H9 (cell line): Measurements from ENCODE around the gene IP6K3. TPM values are rescaled to one million over a fixed set of nuclear protein-coding genes. Genes with fewer than 3 reads are reported as not detected.

Experiments used
- DNase-seq: peaks from one replicate; pipeline ENCODE4 v3.0.0-alpha.2; 2017
- H2AFZ ChIP-seq: one replicate; pipeline ENCODE4 v1.6.1; 2013; ENCODE audit warnings: mild to moderate bottlenecking, low read length, control low read depth, moderate library complexity
- H2AK5ac ChIP-seq: 2 replicates; pipeline ENCODE4 v1.6.1; 2013; ENCODE audit warnings: low read length, control low read depth, mixed read lengths; ENCODE audit not compliant: insufficient read length
- H2BK120ac ChIP-seq: one replicate; pipeline ENCODE4 v1.6.1; 2013; ENCODE audit warnings: low read depth, mild to moderate bottlenecking, low read length, control low read depth, inconsistent platforms; ENCODE audit not compliant: poor library complexity, severe bottlenecking
- H2BK12ac ChIP-seq: 2 replicates; pipeline ENCODE4 v1.6.1; 2013; ENCODE audit warnings: low read length, control low read depth, mixed read lengths, low read depth; ENCODE audit not compliant: insufficient read length
- H2BK15ac ChIP-seq: 2 replicates; pipeline ENCODE4 v1.6.1; 2013; ENCODE audit warnings: low read depth, low read length, control low read depth
- H2BK20ac ChIP-seq: one replicate; pipeline ENCODE4 v1.6.1; 2013; ENCODE audit warnings: low read depth, mild to moderate bottlenecking, low read length, control low read depth, inconsistent platforms; ENCODE audit not compliant: poor library complexity, severe bottlenecking
- H2BK5ac ChIP-seq: 2 replicates; pipeline ENCODE4 v1.6.1; 2013; ENCODE audit warnings: low read length, control low read depth, mixed read lengths; ENCODE audit not compliant: insufficient read length
- H3K14ac ChIP-seq: 2 replicates; pipeline ENCODE4 v1.6.1; 2013; ENCODE audit warnings: low read length, control low read depth; ENCODE audit not compliant: insufficient read depth
- H3K18ac ChIP-seq: 2 replicates; pipeline ENCODE4 v1.6.1; 2013; ENCODE audit warnings: low read depth, mild to moderate bottlenecking, mixed read lengths, low read length, control low read depth; ENCODE audit not compliant: insufficient read length
- H3K23ac ChIP-seq: 2 replicates; pipeline ENCODE4 v1.6.1; 2013; ENCODE audit warnings: low read length, control low read depth, mixed read lengths, low read depth; ENCODE audit not compliant: insufficient read length
- H3K23me2 ChIP-seq: 2 replicates; pipeline ENCODE4 v1.6.1; 2013; ENCODE audit warnings: low read depth, mild to moderate bottlenecking, mixed read lengths, low read length, control low read depth; ENCODE audit not compliant: insufficient read length, poor library complexity, severe bottlenecking
- H3K27ac ChIP-seq: 2 replicates; pipeline ENCODE4 v1.5.1; 2013; ENCODE audit warnings: low read length, control low read depth, mixed read lengths, low read depth; ENCODE audit not compliant: insufficient read length
- H3K27me3 ChIP-seq: 2 replicates; pipeline ENCODE4 v1.6.1; 2013; ENCODE audit warnings: low read length, control low read depth, inconsistent platforms; ENCODE audit not compliant: insufficient read depth
- H3K4ac ChIP-seq: 2 replicates; pipeline ENCODE4 v1.6.1; 2013; ENCODE audit warnings: low read depth, mild to moderate bottlenecking, control low read depth, inconsistent platforms, low read length, moderate library complexity
- H3K4me1 ChIP-seq: 2 replicates; pipeline ENCODE4 v1.6.1; 2013; ENCODE audit warnings: low read length, control low read depth, inconsistent platforms; ENCODE audit not compliant: insufficient read depth
- H3K4me2 ChIP-seq: 2 replicates; pipeline ENCODE4 v1.6.1; 2013; ENCODE audit warnings: low read length, control low read depth, mixed read lengths; ENCODE audit not compliant: insufficient read length, insufficient read depth
- H3K56ac ChIP-seq: 2 replicates; pipeline ENCODE4 v1.6.1; 2013; ENCODE audit warnings: low read depth, mild to moderate bottlenecking, mixed read lengths, low read length, control low read depth; ENCODE audit not compliant: insufficient read length
- H3K79me1 ChIP-seq: 2 replicates; pipeline ENCODE4 v1.6.1; 2013; ENCODE audit warnings: low read depth, mild to moderate bottlenecking, moderate library complexity, low read length, control low read depth, inconsistent platforms; ENCODE audit not compliant: insufficient read depth, poor library complexity, severe bottlenecking
- H3K79me2 ChIP-seq: 2 replicates; pipeline ENCODE4 v1.6.1; 2013; ENCODE audit warnings: low read length, control low read depth, inconsistent platforms; ENCODE audit not compliant: insufficient read depth
- H3K9ac ChIP-seq: 2 replicates; pipeline ENCODE4 v1.6.1; 2013; ENCODE audit warnings: low read length, control low read depth, mixed read lengths; ENCODE audit not compliant: insufficient read length; ENCODE audit errors: extremely low read depth
- H3K9me3 ChIP-seq: one replicate; pipeline ENCODE4 v1.6.1; 2013; ENCODE audit warnings: low read depth, low read length, inconsistent platforms; ENCODE audit not compliant: control insufficient read depth
- H3T11ph ChIP-seq: one replicate; pipeline ENCODE4 v1.6.1; 2013; ENCODE audit warnings: mild to moderate bottlenecking, low read length, control low read depth, inconsistent platforms
- H4K20me1 ChIP-seq: one replicate; pipeline ENCODE4 v1.6.1; 2013; ENCODE audit not compliant: control insufficient read depth, insufficient read length, insufficient read depth
- H4K5ac ChIP-seq: 2 replicates; pipeline ENCODE4 v1.6.1; 2013; ENCODE audit warnings: low read depth, mild to moderate bottlenecking, mixed read lengths, low read length, control low read depth; ENCODE audit not compliant: insufficient read length
- H4K8ac ChIP-seq: replicated peaks from 2 replicates; pipeline ENCODE4 v1.6.1; 2013; ENCODE audit warnings: low read length, control low read depth, mixed read lengths, low read depth; ENCODE audit not compliant: insufficient read length
- H4K91ac ChIP-seq: 2 replicates; pipeline ENCODE4 v1.6.1; 2013; ENCODE audit warnings: low read depth, mild to moderate bottlenecking, moderate library complexity, mixed read lengths, low read length, control low read depth; ENCODE audit not compliant: insufficient read length
- H3K27ac Mint-ChIP-seq, 3 experiments: 2 replicates in 2 of 3; 3 replicates in 1 of 3; pipeline ENCODE4 v1.8.0; 2020 to 2021; ENCODE audit warnings: mixed read lengths in 3 of 3, mild to moderate bottlenecking in 1 of 3, moderate library complexity in 1 of 3
- H3K27me3 Mint-ChIP-seq: 2 replicates; pipeline ENCODE4 v1.8.0; 2021; ENCODE audit warnings: low read depth, mild to moderate bottlenecking, moderate library complexity, mixed read lengths
- H3K36me3 Mint-ChIP-seq, 3 experiments: 2 replicates in 2 of 3; 3 replicates in 1 of 3; pipeline ENCODE4 v1.8.0; 2020 to 2021; ENCODE audit warnings: low read depth in 3 of 3, mixed read lengths in 3 of 3; ENCODE audit not compliant: insufficient read depth in 1 of 3
- H3K4me1 Mint-ChIP-seq, 2 experiments: 2 replicates each; pipeline ENCODE4 v1.8.0; 2020; ENCODE audit warnings: mixed read lengths in 2 of 2
- H3K4me3 Mint-ChIP-seq, 2 experiments: 2 replicates in 1 of 2; 3 replicates in 1 of 2; pipeline ENCODE4 v1.8.0; 2020 to 2021; ENCODE audit warnings: mild to moderate bottlenecking in 2 of 2, mixed read lengths in 2 of 2, moderate library complexity in 1 of 2
- H3K9me3 Mint-ChIP-seq, 2 experiments: 2 replicates in 1 of 2; 3 replicates in 1 of 2; pipeline ENCODE4 v1.8.0; 2020; ENCODE audit warnings: mild to moderate bottlenecking in 2 of 2, mixed read lengths in 2 of 2, moderate library complexity in 1 of 2
- CTCF ChIP-seq: fragments of 200-600 bp; sonication (generic); conservative IDR thresholded peaks from 3 replicates; pipeline ENCODE4 v1.8.0; 2021; ENCODE audit warnings: antibody characterized with exemption, mild to moderate bottlenecking
- WGBS: extraction: QIAGEN DNeasy Blood & Tissue Kit; methylation state at CpG from one replicate; pipeline ENCODE4 v1.1.7; 2013; ENCODE audit warnings: missing lambda C conversion rate, low lambda C conversion rate, mixed read lengths; ENCODE audit not compliant: insufficient read length; ENCODE audit errors: extremely low coverage; 5-methylcytosine and 5-hydroxymethylcytosine counted together
- total RNA-seq: library from RNA; stranded (reverse); gene quantifications from 2 replicates; pipeline ENCODE4 v1.2.1, GENCODE V29; 2021

IP6K3 gene
- total RNA-seq, 1 experiment from 2014 or later, result 0.46 TPM

GRCh38 chr6:33769248-33769821, 22.6 kb upstream of the IP6K3 start:
- H3K4me1 ChIP-seq, result peaks cover 10% of the 10 kb centered on the region

More at GRCh38 chr6:33769248-33769821, 22.6 kb upstream of the IP6K3 start:
- H3K23ac ChIP-seq, result no peak overlapping the region
- H3K27me3 ChIP-seq, result no peaks in the 10 kb centered on the region
- no peaks in the 10 kb centered on the region for H3K9me3 ChIP-seq
- no peak for TF ChIP-seq CTCF
- H3K79me2 ChIP-seq, result no peaks in the 10 kb centered on the region
- no peak overlapping the region for H2BK5ac ChIP-seq
- no peaks in the 10 kb centered on the region for H3K23me2 ChIP-seq
- Mint-ChIP-seq H3K27ac (peak overlapping the region in 1 of 3 experiments; percentile 89; a peak in 3 of 7 replicates), H3K27me3 (peaks cover 12% of the 10 kb centered on the region), H3K36me3 (peaks cover 2 to 22% (median 20%) of the 10 kb centered on the region in 3 experiments), H3K9me3 (peaks cover 0 to 3% of the 10 kb centered on the region in 2 experiments; a peak in 2 of 5 replicates), H3K4me1 (peaks cover 42 to 43% of the 10 kb centered on the region in 2 experiments), H3K4me3 (no peak overlapping the region)
- H4K5ac ChIP-seq, result no peak overlapping the region
- no peak overlapping the region for H3K4me2 ChIP-seq
- H2BK120ac ChIP-seq, result no peak overlapping the region
- WGBS, result no CpG with 5 or more reads among the region's 10 CpGs
- no peak overlapping the region for H4K91ac ChIP-seq
- H2AFZ ChIP-seq, result no peak overlapping the region
- H3K18ac ChIP-seq, result no peak overlapping the region
- no peak for DNase-seq
- H3K56ac ChIP-seq, result no peak overlapping the region
- H4K20me1 ChIP-seq, result no peaks in the 10 kb centered on the region
- no peak overlapping the region for H3K27ac ChIP-seq
- no peaks in the 10 kb centered on the region for H3K79me1 ChIP-seq
- H3K9ac ChIP-seq, result no peak overlapping the region
- H3T11ph ChIP-seq, result no peak overlapping the region
- no peak overlapping the region for H2AK5ac ChIP-seq
- H3K14ac ChIP-seq, result no peak overlapping the region
- no peak overlapping the region for H2BK12ac ChIP-seq
- H2BK15ac ChIP-seq, result no peak overlapping the region
- H4K8ac ChIP-seq, result no peak overlapping the region
- no peak overlapping the region for H3K4ac ChIP-seq
- no peak overlapping the region for H2BK20ac ChIP-seq
